SK-N-SH treated with all-trans-retinoic acid at 6 μM for 48 hours (cell line): ENCODE data around the gene RIC8A.
A peak's percentile ranks its signal among the peaks of the same experiment; 100 is the strongest.
"Not testable (repeated sequence)": the region's sequence is repeated elsewhere in the genome, so short reads cannot be mapped to it uniquely, and the experiment has no call there.

ENCODE experiments used
- ATAC-seq: fragments of 200-7000 bp; cut with Tn5 transposase; 3 replicates; pipeline ENCODE4 v1.9.1; 2020; ENCODE audit warnings: mild to moderate bottlenecking, moderate library complexity
- ARNTL ChIP-seq: fragments of 450-650 bp; formaldehyde crosslinking; IDR thresholded peaks from 2 replicates; pipeline ENCODE4 v1.5.0; 2020; ENCODE audit warnings: low read depth, mild to moderate bottlenecking, moderate library complexity, borderline replicate concordance
- BACH2 ChIP-seq: fragments of 250-450 bp; sonication (Bioruptor Pico); IDR thresholded peaks from 2 replicates; pipeline ENCODE4 v1.9.0; 2021; ENCODE audit warnings: mild to moderate bottlenecking, borderline replicate concordance
- CSDC2 ChIP-seq: fragments of 250-450 bp; sonication (Bioruptor Pico); IDR thresholded peaks from 2 replicates; pipeline ENCODE4 v1.5.0; 2020; ENCODE audit warnings: mild to moderate bottlenecking, moderate library complexity
- CSRNP3 ChIP-seq: fragments of 250-450 bp; sonication (Bioruptor Pico); IDR thresholded peaks from 2 replicates; pipeline ENCODE4 v1.5.1; 2021; ENCODE audit warnings: mild to moderate bottlenecking, moderate library complexity
- ESRRG ChIP-seq: fragments of 250-450 bp; sonication (Bioruptor Pico); IDR thresholded peaks from 2 replicates; pipeline ENCODE4 v1.6.1; 2021; ENCODE audit warnings: mild to moderate bottlenecking
- OSR1 ChIP-seq: fragments of 250-450 bp; sonication (Bioruptor Pico); IDR thresholded peaks from 2 replicates; pipeline ENCODE4 v1.8.0; 2022; ENCODE audit warnings: moderate library complexity, mild to moderate bottlenecking, inconsistent platforms
- RARB ChIP-seq: fragments of 250-450 bp; sonication (Bioruptor Pico); IDR thresholded peaks from 2 replicates; pipeline ENCODE4 v1.8.0; 2021; ENCODE audit warnings: mild to moderate bottlenecking, moderate library complexity
- TOX ChIP-seq: fragments of 250-450 bp; sonication (Bioruptor Pico); IDR thresholded peaks from 2 replicates; pipeline ENCODE4 v1.8.0; 2021; ENCODE audit warnings: mild to moderate bottlenecking, moderate library complexity, borderline replicate concordance
- ZC3H10 ChIP-seq: fragments of 250-450 bp; sonication (Bioruptor Pico); IDR thresholded peaks from 2 replicates; pipeline ENCODE4 v1.5.1; 2021; ENCODE audit warnings: mild to moderate bottlenecking, moderate library complexity
- ZFP3 ChIP-seq: fragments of 250-450 bp; sonication (Bioruptor Pico); IDR thresholded peaks from 2 replicates; pipeline ENCODE4 v1.5.0; 2020; ENCODE audit warnings: mild to moderate bottlenecking, moderate library complexity
- ZFP30 ChIP-seq: fragments of 450-650 bp; formaldehyde crosslinking; IDR thresholded peaks from 2 replicates; pipeline ENCODE4 v1.5.0; 2022; ENCODE audit warnings: mild to moderate bottlenecking, moderate library complexity
- ZNF565 ChIP-seq: fragments of 450-650 bp; formaldehyde crosslinking; conservative IDR thresholded peaks from 2 replicates; pipeline ENCODE4 v1.5.0; 2020; ENCODE audit warnings: low read depth, mild to moderate bottlenecking, moderate library complexity
- ZNF70 ChIP-seq: fragments of 450-650 bp; formaldehyde crosslinking; IDR thresholded peaks from 2 replicates; pipeline ENCODE4 v1.5.0; 2020; ENCODE audit warnings: mild to moderate bottlenecking, moderate library complexity
- TF ChIP-seq, protein P1 (sequence below): fragments of 250-450 bp; sonication (Bioruptor Pico); IDR thresholded peaks from 2 replicates; pipeline ENCODE4 v1.8.0; 2021; ENCODE audit warnings: low read depth, mild to moderate bottlenecking, moderate library complexity, borderline replicate concordance
- TF ChIP-seq, protein P2 (sequence below): fragments of 250-450 bp; sonication (Bioruptor Pico); IDR thresholded peaks from 2 replicates; pipeline ENCODE4 v1.8.0; 2020; ENCODE audit warnings: mild to moderate bottlenecking, moderate library complexity, borderline replicate concordance
- TF ChIP-seq, protein P3 (sequence below): fragments of 250-450 bp; sonication (Bioruptor Pico); IDR thresholded peaks from 2 replicates; pipeline ENCODE4 v1.5.0; 2020; ENCODE audit warnings: mild to moderate bottlenecking, moderate library complexity

The RIC8A gene

GRCh38 chr11:207208-207862 lies at the start of gene RIC8A, which contains the start of gene BET1L:
RIC8A (plus strand) TSS chr11:207708; CDS start chr11:208855, 1,147 bp downstream.
BET1L (minus strand) TSS chr11:207399; CDS start chr11:207321, 78 bp downstream.
- TF ChIP-seq RARB (no peak), ESRRG (CRISPR knock-in tag) (no peak), ZNF70 (CRISPR knock-in tag) (no peak), TOX (CRISPR knock-in tag) (no peak), ARNTL (CRISPR knock-in tag) (no peak), ZFP30 (CRISPR knock-in tag) (no peak), ZC3H10 (no peak), CSRNP3 (CRISPR knock-in tag) (no peak), ZNF565 (CRISPR knock-in tag) (no peak), ZFP3 (CRISPR knock-in tag) (no peak), CSDC2 (no peak), BACH2 (CRISPR knock-in tag) (no peak), OSR1 (CRISPR knock-in tag) (no peak)
- TF ChIP-seq, protein P1, sequence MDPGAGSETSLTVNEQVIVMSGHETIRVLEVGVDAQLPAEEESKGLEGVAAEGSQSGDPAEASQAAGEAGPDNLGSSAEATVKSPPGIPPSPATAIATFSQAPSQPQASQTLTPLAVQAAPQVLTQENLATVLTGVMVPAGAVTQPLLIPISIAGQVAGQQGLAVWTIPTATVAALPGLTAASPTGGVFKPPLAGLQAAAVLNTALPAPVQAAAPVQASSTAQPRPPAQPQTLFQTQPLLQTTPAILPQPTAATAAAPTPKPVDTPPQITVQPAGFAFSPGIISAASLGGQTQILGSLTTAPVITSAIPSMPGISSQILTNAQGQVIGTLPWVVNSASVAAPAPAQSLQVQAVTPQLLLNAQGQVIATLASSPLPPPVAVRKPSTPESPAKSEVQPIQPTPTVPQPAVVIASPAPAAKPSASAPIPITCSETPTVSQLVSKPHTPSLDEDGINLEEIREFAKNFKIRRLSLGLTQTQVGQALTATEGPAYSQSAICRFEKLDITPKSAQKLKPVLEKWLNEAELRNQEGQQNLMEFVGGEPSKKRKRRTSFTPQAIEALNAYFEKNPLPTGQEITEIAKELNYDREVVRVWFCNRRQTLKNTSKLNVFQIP (CRISPR knock-in tag), result no peak
- TF ChIP-seq, protein P2, sequence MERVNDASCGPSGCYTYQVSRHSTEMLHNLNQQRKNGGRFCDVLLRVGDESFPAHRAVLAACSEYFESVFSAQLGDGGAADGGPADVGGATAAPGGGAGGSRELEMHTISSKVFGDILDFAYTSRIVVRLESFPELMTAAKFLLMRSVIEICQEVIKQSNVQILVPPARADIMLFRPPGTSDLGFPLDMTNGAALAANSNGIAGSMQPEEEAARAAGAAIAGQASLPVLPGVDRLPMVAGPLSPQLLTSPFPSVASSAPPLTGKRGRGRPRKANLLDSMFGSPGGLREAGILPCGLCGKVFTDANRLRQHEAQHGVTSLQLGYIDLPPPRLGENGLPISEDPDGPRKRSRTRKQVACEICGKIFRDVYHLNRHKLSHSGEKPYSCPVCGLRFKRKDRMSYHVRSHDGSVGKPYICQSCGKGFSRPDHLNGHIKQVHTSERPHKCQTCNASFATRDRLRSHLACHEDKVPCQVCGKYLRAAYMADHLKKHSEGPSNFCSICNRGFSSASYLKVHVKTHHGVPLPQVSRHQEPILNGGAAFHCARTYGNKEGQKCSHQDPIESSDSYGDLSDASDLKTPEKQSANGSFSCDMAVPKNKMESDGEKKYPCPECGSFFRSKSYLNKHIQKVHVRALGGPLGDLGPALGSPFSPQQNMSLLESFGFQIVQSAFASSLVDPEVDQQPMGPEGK (CRISPR knock-in tag), result no peak
- TF ChIP-seq, protein P3, sequence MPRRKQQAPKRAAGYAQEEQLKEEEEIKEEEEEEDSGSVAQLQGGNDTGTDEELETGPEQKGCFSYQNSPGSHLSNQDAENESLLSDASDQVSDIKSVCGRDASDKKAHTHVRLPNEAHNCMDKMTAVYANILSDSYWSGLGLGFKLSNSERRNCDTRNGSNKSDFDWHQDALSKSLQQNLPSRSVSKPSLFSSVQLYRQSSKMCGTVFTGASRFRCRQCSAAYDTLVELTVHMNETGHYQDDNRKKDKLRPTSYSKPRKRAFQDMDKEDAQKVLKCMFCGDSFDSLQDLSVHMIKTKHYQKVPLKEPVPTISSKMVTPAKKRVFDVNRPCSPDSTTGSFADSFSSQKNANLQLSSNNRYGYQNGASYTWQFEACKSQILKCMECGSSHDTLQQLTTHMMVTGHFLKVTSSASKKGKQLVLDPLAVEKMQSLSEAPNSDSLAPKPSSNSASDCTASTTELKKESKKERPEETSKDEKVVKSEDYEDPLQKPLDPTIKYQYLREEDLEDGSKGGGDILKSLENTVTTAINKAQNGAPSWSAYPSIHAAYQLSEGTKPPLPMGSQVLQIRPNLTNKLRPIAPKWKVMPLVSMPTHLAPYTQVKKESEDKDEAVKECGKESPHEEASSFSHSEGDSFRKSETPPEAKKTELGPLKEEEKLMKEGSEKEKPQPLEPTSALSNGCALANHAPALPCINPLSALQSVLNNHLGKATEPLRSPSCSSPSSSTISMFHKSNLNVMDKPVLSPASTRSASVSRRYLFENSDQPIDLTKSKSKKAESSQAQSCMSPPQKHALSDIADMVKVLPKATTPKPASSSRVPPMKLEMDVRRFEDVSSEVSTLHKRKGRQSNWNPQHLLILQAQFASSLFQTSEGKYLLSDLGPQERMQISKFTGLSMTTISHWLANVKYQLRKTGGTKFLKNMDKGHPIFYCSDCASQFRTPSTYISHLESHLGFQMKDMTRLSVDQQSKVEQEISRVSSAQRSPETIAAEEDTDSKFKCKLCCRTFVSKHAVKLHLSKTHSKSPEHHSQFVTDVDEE, result no peak
- TF ChIP-seq, all 23 proteins: peak for 0
- ATAC-seq, result peak; percentile 78

- not testable (repeated sequence) for ATAC-seq
Measured at GRCh38 chr11:180242-180641, 27.3 kb upstream of the RIC8A start.

DNA sequence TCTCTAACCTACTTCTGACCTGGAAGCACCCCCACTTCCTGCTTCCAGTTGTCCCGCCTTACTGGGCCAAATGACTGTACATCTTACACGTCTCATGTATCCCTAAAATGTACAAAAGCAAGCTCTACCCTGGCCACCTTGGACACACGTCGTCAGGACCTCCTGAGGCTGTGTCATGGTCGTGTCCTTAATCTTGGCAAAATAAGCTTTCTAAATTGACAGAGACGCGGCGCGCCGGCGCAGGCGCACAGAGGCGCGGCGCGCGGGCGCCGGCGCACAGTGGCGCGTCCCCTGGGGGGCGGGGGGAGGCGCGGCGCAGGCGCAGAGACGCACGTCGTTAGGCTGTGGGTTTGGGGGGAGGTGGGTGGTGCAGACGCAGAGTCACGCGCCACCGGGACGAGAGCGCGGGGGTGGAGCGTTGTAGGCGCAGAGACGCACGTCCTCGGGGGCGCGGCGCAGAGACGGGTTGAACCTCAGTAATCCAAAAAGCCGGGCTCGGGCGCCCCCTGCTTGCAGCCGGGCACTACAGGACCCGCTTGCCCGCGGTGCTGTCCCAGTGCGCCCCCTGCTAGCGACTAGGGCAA lies 18.2 kb upstream of the RIC8A start:
- ATAC-seq, result not testable (repeated sequence)

DNA sequence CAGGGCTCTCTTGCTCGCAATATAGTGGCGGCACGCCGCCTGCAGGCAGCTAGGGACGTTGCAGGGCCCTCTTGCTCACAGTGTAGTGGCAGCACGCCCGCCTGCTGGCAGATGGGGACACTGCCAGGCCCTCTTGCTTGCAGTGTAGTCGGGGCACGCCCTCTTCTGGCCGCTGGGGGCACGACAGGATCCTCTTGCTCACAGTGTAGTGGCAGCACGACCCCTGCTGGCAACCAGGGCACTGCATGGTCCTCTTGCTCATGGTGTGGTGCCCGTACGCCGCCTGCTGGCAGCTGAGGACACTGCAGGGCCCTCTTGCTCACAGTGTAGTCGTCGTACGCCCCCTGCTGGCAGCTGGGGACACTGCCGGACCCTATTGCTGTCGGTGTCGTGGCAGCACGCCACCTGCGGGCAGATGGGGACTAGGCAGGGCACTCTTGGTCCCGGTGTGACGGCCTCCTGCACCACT lies 17.6 kb upstream of the RIC8A start:
- peak; percentile 39 for ATAC-seq

DNA sequence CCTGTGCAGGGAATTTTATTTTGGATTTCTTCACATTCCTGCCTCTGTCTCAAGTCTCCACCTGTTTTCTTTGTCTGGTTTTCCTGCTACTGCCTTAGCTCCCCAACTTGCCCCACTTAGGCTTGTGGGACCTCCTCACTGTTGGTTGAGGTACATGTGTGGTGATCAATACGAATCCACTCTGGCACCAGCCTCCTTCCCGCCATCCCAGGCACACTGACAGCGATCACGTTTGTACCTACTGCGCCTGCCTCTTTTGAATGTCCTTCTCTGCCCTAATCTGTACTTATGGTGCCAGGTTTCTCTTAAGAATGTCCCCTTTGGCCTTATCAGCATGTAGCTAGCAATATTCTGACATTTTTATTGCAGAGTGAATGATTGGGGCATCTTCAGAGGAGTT lies 17.0 kb upstream of the RIC8A start:
- ATAC-seq, result not testable (repeated sequence)

- ATAC-seq, result peak; percentile 93
Measured at GRCh38 chr11:191490-192478, 15.7 kb upstream of the RIC8A start.

DNA sequence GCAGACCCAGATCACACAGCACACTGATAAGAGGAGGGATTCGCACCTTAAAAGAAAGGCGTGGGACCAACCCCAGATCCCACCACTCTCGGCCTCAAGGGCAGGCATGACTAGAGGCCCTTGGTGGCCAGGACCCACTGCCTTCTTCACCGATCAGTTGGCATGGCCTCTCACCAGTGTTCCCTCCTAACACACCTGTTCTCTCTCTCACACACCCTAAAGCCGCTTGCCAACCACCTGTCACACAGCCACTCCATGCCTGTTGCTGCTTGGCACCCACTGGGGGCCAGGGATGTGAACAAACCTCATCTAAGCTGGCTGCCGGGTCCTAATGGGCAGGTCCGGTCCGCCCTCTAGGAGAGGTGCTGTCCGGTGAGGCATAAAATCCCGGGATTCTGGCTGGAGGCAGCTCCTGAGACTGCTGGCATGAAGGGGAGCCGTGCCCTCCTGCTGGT lies 14.8 kb upstream of the RIC8A start, which contains the start of gene SCGB1C1:
TSS of gene SCGB1C1 (plus strand) at position 405 of the 455 bp plus-strand sequence. CDS start at position 427, 22 bp downstream.
- not testable (repeated sequence) for ATAC-seq

GRCh38 chr11:193481-193880 lies 14.0 kb upstream of the RIC8A start:
- ATAC-seq, result not testable (repeated sequence)
